Lower leg skin (tissue), 3 donors: ENCODE data around the gene SIVA1.

ENCODE experiments used
- POLR2A ChIP-seq, 2 donors: fragments of 450-650 bp; IDR thresholded peaks; one replicate each; pipeline ENCODE4 v1.6.1; 2016 to 2017; ENCODE audit warnings: antibody characterized with exemption in 2 of 2, mild to moderate bottlenecking in 1 of 2, moderate library complexity in 1 of 2
- TF ChIP-seq, protein P1 (sequence below), 3 donors: fragments of 450-650 bp; IDR thresholded peaks; one replicate each; pipeline ENCODE4 v1.5.1; 2016; ENCODE audit warnings: antibody characterized with exemption in 3 of 3, mild to moderate bottlenecking in 3 of 3, moderate library complexity in 2 of 3

GRCh38 chr14:104729835-104730181 lies 23.1 kb upstream of the SIVA1 start:
- TF ChIP-seq, protein P1, sequence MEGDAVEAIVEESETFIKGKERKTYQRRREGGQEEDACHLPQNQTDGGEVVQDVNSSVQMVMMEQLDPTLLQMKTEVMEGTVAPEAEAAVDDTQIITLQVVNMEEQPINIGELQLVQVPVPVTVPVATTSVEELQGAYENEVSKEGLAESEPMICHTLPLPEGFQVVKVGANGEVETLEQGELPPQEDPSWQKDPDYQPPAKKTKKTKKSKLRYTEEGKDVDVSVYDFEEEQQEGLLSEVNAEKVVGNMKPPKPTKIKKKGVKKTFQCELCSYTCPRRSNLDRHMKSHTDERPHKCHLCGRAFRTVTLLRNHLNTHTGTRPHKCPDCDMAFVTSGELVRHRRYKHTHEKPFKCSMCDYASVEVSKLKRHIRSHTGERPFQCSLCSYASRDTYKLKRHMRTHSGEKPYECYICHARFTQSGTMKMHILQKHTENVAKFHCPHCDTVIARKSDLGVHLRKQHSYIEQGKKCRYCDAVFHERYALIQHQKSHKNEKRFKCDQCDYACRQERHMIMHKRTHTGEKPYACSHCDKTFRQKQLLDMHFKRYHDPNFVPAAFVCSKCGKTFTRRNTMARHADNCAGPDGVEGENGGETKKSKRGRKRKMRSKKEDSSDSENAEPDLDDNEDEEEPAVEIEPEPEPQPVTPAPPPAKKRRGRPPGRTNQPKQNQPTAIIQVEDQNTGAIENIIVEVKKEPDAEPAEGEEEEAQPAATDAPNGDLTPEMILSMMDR (IDR thresholded peaks at IDR 0.05) = no peak
- no peak for TF ChIP-seq POLR2A (IDR thresholded peaks at IDR 0.05)
